CMK (cell line): ENCODE results near the gene TRUB2.
A peak's percentile ranks its signal among the peaks of the same experiment; 100 is the strongest.
"Not testable (repeated sequence)": the region's sequence is repeated elsewhere in the genome, so short reads cannot be mapped to it uniquely, and the experiment has no call there.

ENCODE experiments used
- DNase-seq: peaks from one replicate; pipeline ENCODE4 v3.0.0-alpha.2; 2010; ENCODE audit warnings: low read depth

TRUB2 gene

DNA sequence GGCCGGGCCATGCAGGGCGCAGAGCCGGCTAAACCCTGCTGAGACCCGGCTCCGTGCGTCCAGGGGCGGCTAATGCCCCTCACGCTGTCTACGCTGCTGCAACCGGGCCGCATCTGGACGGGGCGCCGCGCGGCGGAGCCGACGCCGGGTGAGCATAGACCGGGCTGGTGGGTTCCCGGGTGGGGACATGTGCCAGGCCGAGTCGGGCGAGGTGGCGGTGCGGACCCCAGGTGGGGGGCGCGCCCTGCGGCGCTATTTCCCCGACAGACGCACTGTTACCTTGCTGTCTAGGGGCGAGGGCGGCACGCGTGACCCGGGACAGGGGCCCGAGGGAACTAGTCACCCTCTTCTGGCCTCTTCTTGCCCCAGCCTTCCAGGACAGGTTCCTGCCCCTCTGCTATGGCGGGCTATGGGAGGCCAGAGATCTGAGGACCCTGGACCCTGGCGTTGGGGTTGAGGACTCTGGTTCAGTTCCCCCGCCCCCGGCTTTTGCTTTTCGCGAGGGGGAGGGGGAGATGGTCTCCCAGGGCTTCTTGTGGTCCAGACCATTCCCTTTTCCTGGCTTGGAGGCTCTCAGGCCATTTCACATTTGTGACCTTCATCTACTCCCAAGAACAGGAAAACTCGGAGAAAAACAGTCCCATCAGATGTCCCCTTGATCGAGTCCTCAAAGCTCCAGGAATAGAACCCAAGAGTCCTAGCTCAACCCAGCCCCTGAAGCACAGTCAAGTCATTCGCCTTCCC, 18.6 kb upstream of the TRUB2 start:
- no peak for DNase-seq

DNA sequence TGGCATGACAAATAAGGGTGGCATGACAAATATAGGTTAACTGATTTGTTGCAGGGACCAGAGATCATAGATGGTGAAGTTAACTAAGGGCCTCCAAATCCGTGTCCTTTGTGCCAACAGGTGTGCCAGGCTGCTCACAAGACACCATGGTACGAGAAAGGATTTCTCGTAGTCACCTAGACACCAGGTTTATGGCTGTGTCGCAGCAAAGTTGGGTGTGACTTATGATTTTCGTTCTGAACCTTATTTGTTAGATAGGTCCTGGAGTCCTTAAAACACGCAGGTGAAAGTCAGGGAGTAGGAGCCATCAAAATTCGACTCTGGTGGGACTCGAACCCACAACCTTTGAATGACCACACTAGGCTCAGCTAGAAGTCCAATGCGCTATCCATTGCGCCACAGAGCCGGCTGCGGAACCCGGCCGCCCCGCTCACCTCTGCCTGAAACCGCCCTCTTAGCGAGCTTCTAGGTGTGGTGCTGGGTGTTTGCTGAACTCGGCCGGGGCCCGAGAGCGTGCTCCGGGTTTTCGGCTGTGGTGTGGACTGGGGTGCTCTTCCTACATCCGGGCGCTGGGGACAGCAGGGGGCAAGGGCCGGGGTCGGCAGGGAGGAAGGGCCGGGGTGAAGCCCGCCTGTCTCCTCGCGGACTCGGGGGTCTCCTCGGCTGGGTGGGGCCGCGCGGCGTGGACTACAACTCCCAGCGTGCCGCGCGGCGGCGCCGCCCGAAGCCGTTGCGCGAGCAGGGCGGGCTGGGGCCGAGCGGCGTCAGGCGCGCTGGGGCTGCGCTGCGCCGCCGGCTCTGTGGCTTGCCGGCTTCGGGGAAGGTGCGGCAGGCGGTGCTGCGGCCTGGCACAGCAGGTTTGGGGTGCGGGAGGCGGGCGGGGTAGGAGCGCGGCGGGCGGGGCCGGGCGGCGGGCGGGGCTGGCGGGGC, 17.8 kb upstream of the TRUB2 start, which contains the start of gene SLC27A4:
SLC27A4 (plus strand) TSS at position 767 of the 930 bp plus-strand sequence. CDS start 2,606 bp downstream, outside the sequence.
- DNase-seq, result peak; percentile 58

DNA sequence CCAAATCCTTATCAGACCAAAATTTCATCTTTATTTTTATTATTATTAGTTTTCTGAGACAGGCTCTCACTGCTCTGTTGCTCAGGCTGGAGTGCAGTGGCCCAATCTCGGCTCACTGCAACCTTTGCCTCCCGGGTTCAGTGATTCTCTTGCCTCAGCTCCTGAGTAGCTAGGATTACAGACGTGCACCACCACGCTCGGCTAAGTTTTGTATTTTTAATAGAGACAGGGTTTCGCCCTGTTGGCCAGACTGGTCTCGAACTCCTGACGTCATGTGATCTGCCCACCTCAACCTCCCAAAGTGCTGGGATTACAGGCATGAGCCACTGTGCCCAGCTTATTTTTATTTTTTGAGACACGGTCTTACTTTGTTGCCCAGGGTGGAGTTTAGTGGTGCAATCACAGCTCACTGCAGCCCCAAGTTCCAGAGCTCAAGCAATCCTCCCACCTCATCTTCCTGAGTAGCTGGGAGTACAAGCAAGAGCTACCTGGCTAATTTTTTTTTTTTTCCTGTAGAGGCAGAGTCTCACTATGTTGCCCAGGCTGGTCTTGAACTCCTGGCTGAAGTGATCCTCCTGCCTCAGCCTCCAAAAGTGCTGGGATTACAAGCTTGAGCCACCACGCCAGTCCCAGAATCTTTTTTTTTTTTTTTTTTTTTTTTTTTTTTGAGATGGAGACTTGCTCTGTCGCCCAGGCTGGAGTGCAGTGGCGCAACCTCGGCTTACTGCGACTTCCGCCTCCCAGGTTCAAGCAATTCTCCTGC, 16.8 kb upstream of the TRUB2 start:
- DNase-seq, result not testable (repeated sequence)

DNA sequence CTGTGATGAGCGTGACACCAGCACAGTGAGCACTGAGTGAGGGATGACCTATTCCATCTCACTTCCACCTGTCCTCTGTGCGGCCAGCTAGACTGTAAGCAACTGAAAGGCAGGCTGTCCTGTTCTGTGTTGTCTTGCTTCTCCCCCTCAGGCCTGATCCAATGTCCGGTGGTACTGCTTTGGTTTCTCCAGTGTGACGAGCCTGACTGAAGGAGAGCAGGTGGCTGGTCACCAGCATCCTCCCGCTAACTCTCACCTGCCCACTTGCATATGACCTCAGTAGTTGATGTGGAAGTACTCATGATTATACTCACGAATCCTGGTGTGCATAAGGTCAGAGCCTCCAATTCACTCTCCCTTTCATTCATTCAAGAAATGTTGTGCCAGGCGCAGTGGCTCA, 15.7 kb upstream of the TRUB2 start:
- no peak for DNase-seq

- DNase-seq, result no peak
These were observed 13.7 kb upstream of the TRUB2 start for GRCh38 chr9:128335914-128336313.

DNA sequence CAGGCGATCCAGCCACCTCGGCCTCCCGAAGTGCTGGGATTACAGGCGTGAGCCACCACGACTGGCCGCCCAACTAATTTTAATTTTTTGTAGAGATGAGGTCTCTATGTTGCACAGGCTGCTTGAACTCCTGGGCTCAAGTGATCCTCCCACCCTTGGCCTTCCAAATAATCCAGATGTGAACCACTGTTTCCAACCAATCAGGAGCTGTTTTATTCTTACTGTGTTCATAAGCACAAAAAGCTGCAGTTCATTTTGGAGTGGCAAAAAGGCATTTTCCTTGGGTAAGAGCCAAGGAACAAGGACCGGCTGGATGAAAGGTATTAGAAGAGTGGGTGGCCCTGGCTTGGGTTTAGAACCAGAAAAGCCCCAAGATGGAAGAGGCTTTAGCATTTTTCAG, 12.9 kb upstream of the TRUB2 start:
- no peak for DNase-seq

DNA sequence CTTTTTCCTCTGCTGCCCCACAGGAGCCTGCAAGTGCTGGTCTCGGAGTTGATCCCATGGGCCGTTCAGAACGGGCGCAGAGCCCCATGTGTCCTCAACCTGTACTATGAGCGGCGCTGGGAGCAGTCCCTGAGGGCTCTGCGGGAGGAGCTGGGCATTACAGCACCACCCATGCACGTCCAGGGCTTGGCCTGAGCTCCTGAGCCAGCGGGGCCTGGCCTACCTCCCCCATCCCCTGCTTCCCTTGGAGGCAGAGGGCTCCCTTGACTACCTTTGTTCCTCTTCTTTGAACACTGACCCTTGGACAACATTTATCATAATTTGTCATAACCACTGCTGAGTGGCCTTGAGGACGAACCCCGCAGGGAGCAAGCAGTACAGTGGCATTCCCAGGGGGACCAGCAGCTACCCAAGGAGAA, 11.2 kb upstream of the TRUB2 start:
- DNase-seq, result no peak

DNA sequence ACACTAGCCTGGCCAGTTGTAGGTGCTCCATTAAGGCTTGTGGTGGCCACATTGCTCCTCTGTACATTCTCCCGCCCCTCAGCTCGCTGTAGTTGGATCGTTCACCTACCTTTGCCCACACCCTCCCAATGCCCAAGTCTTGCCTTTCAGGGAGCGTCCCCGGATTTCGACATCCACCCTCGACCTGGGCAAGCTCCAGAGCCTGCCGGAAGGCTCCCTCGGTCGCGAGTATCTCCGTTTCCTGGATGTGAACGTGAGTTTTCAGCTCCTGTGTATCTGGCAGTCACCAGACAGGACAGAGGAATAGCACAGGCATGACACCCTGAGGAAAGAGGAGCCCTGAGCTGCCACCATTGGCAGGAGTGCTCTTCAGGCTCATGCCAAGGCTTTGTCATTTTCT, 3.4 kb upstream of the TRUB2 start:
- no peak for DNase-seq

DNA sequence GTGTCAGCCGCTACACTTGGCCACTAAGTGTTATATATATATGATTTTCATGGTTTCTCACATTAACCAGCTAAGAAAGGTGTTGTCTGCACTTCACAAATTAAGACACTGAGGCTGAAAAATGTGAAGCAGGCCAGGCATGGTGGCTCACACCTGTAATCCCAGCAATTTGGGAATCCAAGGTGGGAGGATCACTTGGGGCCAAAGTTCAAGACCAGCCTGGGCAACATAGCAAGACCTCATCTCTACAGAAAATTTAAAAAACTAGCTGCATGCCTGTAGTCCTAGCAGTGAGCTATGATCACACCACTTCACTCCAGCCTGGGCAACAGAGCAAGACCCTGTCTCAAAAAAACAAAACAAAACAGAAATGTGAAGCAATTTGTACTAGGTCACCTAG, 2.2 kb upstream of the TRUB2 start:
- DNase-seq, result no peak

DNA sequence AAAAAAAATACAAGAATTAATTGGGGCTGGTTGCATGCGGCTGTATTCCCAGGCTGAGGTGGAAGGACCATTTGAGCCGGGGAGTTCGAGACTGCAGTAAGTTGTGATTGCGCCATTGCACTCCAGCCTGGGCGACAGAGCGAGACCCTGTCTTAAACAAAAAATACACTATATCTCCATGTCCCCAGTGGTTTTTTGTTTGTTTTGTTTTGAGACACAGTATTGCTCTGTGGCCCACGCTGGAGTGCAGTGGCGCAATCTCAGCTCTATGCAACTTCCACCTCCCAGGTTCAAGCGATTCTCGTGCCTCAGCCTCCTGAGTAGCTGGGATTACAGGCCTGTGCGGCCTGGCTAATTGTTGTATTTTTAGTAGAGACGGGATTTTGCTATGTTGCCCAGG, 1.5 kb upstream of the TRUB2 start:
- no peak for DNase-seq

DNA sequence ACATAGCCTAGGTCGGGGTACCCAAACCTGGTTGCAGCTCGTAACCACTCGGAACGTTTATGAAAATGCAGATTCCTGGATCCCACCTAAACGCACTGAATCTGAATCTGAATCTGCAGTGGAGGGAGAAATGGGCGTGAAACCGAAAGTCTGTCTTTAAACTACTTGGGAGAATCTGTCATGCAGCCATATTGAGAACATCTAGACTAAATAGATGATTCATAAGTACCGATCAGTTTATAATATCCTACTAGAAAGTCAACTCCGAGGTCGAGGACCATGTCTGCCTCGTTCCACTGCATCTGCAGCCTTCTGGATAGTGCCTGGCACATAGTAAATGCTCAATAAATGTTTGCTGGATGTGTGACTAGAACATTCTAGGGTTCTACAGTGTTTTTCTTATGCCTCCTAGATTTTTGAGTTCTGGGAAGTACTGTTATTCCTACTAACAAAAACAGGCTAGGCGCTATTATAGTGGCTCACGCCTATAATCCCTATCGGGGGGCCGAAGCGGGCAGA, 1.0 kb upstream of the TRUB2 start:
- DNase-seq, result no peak

DNA sequence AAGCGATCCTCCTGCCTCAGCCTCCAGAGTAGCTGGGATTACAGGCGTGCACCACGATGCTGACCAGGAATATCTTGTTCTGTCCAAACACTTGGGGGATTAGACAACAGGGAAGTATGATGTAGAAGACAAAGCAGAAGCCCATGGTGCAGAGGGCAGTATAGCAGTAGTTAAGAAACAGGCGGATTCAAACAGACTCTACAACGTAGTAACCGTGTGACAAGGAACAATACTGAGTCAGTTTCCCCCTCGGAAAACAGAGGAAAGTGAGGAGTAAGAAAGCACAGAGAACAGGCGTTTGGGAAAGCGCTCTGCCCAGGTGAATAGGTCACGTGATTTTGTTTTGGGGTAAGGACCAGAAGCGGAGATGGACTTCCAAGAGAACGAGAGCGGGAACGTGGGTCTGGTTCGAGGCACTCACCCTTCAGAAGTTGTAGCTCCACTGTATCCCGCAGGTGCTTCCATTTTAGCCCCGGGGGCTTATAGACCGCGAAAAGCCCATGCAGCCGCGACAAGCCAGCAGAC, 306 bp downstream of the TRUB2 start:
- DNase-seq, result no peak

DNA sequence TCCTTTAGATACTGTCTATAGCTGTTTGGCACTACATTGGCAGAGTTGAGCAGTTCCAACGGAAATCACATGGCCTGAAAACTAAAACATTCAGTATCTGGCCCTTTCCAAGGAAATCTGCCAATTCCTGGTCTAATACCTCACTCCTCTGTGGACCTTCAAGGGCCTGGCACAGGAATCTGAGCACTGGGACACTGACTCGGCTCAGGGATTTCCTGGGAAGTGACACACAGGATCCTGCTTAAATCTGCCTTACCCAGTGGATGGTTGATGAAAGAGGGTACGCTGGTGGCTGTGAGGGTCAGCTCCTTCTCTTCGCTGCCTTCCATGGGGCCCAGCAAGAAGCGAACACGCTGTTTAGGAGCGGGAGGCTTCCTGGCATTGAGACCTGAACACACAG, 904 bp downstream of the TRUB2 start:
- DNase-seq, result no peak

GRCh38 chr9:128317629-128318028, 4.6 kb downstream of the TRUB2 start:
- DNase-seq, result no peak

DNA sequence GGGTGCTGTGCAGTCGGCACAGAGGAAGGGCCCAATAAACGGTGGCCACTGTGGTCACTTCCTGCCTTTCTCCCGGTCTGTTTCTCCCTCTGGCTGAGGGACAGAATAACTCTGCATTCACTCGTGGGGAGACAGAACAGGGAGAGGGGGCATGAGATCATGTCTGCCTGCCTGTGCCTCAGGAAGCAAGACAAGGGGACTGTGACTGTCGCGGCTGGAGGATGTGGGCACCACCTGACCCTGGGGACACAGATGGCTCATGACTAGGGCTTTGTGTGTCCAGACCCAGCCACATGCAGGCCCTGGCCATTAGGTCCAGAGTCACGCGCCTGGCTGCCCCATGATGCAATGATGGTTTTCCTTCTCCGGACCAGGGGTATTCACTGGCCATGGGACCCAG, 5.8 kb downstream of the TRUB2 start:
- no peak for DNase-seq

DNA sequence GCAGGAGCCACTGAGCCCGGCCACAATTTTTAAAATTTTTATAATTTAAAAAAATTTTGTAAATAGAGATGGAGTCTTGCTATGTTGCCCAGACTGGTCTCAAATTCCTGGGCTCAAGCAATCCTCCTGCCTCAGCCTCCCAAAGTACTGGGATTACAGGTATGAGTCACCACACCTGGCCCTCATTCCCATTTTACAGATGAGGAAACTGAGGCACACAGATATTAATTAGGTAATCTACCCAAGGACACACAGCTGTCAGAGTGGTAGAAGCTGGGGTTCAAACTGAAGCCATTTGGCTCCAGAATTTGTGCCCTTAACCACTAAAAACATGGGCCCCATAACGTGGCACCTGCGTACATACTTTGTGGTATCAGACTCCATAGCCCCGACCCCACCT, 7.5 kb downstream of the TRUB2 start:
- no peak for DNase-seq

DNA sequence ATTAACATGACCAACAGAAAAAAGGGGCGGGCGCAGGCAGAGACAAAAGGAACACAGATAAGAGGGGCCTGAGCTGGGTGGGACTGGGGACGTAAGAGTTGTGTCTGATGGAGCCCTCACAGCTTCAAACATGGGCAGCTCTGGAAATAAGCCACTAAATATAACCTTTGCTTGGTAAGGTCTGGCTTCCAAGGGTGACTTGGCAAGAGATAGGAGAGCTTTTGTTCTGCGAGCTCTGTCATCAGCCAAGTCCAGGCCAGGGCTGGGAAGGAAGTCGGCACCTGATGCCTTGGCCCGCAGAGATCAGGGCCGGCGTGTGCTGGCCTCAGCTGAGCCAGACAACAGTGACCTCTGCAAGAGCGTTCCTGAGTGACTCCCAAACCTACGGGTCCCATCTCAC, 11.8 kb downstream of the TRUB2 start:
- DNase-seq, result no peak

DNA sequence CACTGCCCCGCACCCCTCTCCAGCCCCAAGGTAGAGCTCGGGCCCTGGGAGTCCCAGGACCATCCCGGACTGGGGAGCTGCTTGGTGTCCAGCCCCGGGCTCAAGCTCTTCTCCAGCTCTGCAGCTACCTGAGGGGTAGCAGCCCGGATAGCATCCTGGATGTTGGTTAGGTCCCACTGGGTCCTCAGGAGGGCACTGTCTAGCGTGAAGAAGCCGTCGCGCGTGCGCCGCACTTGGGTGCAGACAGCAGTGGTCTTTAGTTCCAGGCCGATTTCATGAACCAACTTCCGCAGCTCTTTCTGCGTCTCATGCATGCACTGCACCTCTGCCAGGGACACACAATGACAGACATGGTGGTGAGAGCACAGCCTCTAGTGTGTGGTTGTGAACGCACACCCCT, 12.7 kb downstream of the TRUB2 start:
- DNase-seq, result no peak

- DNase-seq, result no peak
These were observed 17.3 kb downstream of the TRUB2 start for GRCh38 chr9:128304971-128305288.

GRCh38 chr9:128304136-128304970, 17.9 kb downstream of the TRUB2 start:
- DNase-seq, result no peak
